SK-N-SH (cell line): ENCODE measurements around the gene LEMD1. TPM values are rescaled to one million over a fixed set of nuclear protein-coding genes. Genes with fewer than 3 reads are reported as not detected.

Experiments
- CTCF ChIA-PET: fragments of 300-600, 350-600 bp; formaldehyde crosslinking; extraction: SDS; loops from one replicate; lab custom pipeline; 2021; lab: Yijun Ruan, JAX
- POLR2A ChIA-PET: fragments of 350-600 bp; sonication (Branson Sonifier 250); formaldehyde crosslinking; extraction: SDS; loops from one replicate; lab custom pipeline; 2020; ENCODE audit warnings: antibody characterized with exemption, inconsistent platforms; lab: Yijun Ruan, JAX
- DNase-seq: peaks from one replicate; pipeline ENCODE4 v3.0.0; 2012
- H2AFZ ChIP-seq: fragments of 200-600 bp; sonication (generic); 2 replicates; pipeline ENCODE4 v1.8.1; 2016; ENCODE audit warnings: antibody characterized with exemption, mild to moderate bottlenecking, low read depth
- H3F3A ChIP-seq: fragments of 200-600 bp; sonication (generic); replicated peaks from 2 replicates; pipeline ENCODE3; 2016; ENCODE audit warnings: antibody characterized with exemption, mild to moderate bottlenecking; ENCODE audit not compliant: insufficient read depth
- H3K27ac ChIP-seq, 2 experiments: fragments of 200-500 bp in 1 of 2; fragments of 200-600 bp in 1 of 2; sonication (Bioruptor generic) in 1 of 2; sonication (generic), shearing (Covaris generic) in 1 of 2; 2 replicates each; pipeline versions ENCODE4 v1.5.1 to v1.6.1; 2014 to 2016; ENCODE audit warnings: low read depth in 2 of 2, inconsistent platforms in 1 of 2, low read length in 1 of 2, mild to moderate bottlenecking in 1 of 2, mixed read lengths in 1 of 2
- H3K27me3 ChIP-seq: fragments of 200-600 bp; sonication (generic), shearing (Covaris generic); 2 replicates; pipeline ENCODE4 v1.6.1; 2016; ENCODE audit warnings: mixed run types; ENCODE audit not compliant: insufficient read depth
- H3K36me3 ChIP-seq, 2 experiments: fragments of 200-500 bp in 1 of 2; fragments of 200-600 bp in 1 of 2; sonication (Bioruptor generic) in 1 of 2; sonication (generic) in 1 of 2; replicated peaks in 1 of 2; 2 replicates each; pipeline versions ENCODE3 to v1.5.1; 2014 to 2016; ENCODE audit warnings: low read length in 1 of 2, mild to moderate bottlenecking in 1 of 2; ENCODE audit not compliant: insufficient read depth in 2 of 2, control insufficient read depth in 1 of 2
- H3K4me1 ChIP-seq, 2 experiments: fragments of 200-500 bp in 1 of 2; fragments of 200-600 bp in 1 of 2; sonication (Bioruptor generic) in 1 of 2; sonication (generic), shearing (Covaris generic) in 1 of 2; 2 replicates each; pipeline versions ENCODE4 v1.5.1 to v1.6.1; 2014 to 2016; ENCODE audit warnings: low read depth in 1 of 2, low read length in 1 of 2, mixed run types in 1 of 2; ENCODE audit not compliant: insufficient read depth in 2 of 2, control insufficient read depth in 1 of 2
- H3K4me2 ChIP-seq: fragments of 200-600 bp; sonication (generic), shearing (Covaris generic); 2 replicates; pipeline ENCODE4 v1.6.1; 2017; ENCODE audit warnings: mixed run types
- H3K4me3 ChIP-seq, 2 experiments: fragments of 200-500 bp in 1 of 2; fragments of 200-600 bp in 1 of 2; sonication (Bioruptor generic) in 1 of 2; sonication (generic), shearing (Covaris generic) in 1 of 2; 2 replicates each; pipeline versions ENCODE4 v1.5.1 to v1.8.1; 2014 to 2016; ENCODE audit warnings: low read depth in 2 of 2, inconsistent platforms in 1 of 2, low read length in 1 of 2, mild to moderate bottlenecking in 1 of 2, mixed read lengths in 1 of 2, moderate library complexity in 1 of 2
- H3K79me2 ChIP-seq: fragments of 200-600 bp; sonication (generic); 2 replicates; pipeline ENCODE4 v1.8.1; 2017; ENCODE audit warnings: mild to moderate bottlenecking; ENCODE audit not compliant: insufficient read depth
- H3K9ac ChIP-seq: fragments of 200-600 bp; sonication (generic); 2 replicates; pipeline ENCODE4 v1.6.1; 2017; ENCODE audit warnings: mixed run types
- H3K9me2 ChIP-seq: fragments of 200-600 bp; sonication (generic); 2 replicates; pipeline ENCODE4 v1.6.1; 2017; ENCODE audit warnings: mixed run types
- H3K9me3 ChIP-seq: fragments of 200-600 bp; sonication (generic); 2 replicates; pipeline ENCODE4 v1.6.1; 2017; ENCODE audit warnings: mixed run types, mild to moderate bottlenecking, moderate library complexity
- H4K20me1 ChIP-seq: fragments of 200-600 bp; sonication (generic); 2 replicates; pipeline ENCODE4 v1.6.1; 2017; ENCODE audit warnings: mild to moderate bottlenecking, mixed run types; ENCODE audit not compliant: insufficient read depth
- ELF1 ChIP-seq: IDR thresholded peaks from 2 replicates; pipeline ENCODE4 v1.4.0; 2012
- EP300 ChIP-seq, 2 experiments: IDR thresholded peaks; 2 replicates each; pipeline versions ENCODE4 v1.4.0 to v1.6.1; 2012; ENCODE audit warnings: borderline replicate concordance in 1 of 2, low read depth in 1 of 2, low read length in 1 of 2
- EZH2phosphoT487 ChIP-seq: fragments of 200-600 bp; sonication (generic); IDR thresholded peaks from 2 replicates; pipeline ENCODE4 v1.6.1; 2017; ENCODE audit warnings: low read depth, mixed run types, mild to moderate bottlenecking, antibody characterized with exemption, moderate library complexity, borderline replicate concordance
- GABPA ChIP-seq: IDR thresholded peaks from 2 replicates; pipeline ENCODE4 v1.4.0; 2012; ENCODE audit warnings: low read depth, mild to moderate bottlenecking
- MEF2A ChIP-seq: IDR thresholded peaks from 2 replicates; pipeline ENCODE4 v1.4.0; 2012; ENCODE audit warnings: low read depth, borderline replicate concordance
- MXI1 ChIP-seq: IDR thresholded peaks from 2 replicates; pipeline ENCODE4 v1.6.1; 2012; ENCODE audit warnings: mild to moderate bottlenecking, low read depth, low read length, improper control_type of control experiment
- POLR2AphosphoS5 ChIP-seq: IDR thresholded peaks from 2 replicates; pipeline ENCODE4 v1.6.1; 2012; ENCODE audit warnings: low read depth, low read length
- TAF1 ChIP-seq: IDR thresholded peaks from 2 replicates; pipeline ENCODE4 v1.6.1; 2012; ENCODE audit warnings: low read depth, mild to moderate bottlenecking, low read length, moderate library complexity, borderline replicate concordance
- TCF12 ChIP-seq: IDR thresholded peaks from 2 replicates; pipeline ENCODE4 v1.4.0; 2012
- WGBS: methylation state at CpG from one replicate; pipeline ENCODE4 v1.1.6; 2017; ENCODE audit warnings: low lambda C conversion rate; 5-methylcytosine and 5-hydroxymethylcytosine counted together
- polyA plus RNA-seq, 3 experiments: library from polyadenylated mRNA; depleted of rRNA; stranded (reverse); fragments of >200 nt; gene quantifications; 2 replicates each; pipeline ENCODE4 v1.2.3, GENCODE V29; 2012
- TF ChIP-seq, protein P1 (sequence below): IDR thresholded peaks from 2 replicates; pipeline ENCODE4; 2012
- TF ChIP-seq, protein P2 (sequence below): fragments of 150-350 bp; IDR thresholded peaks from 2 replicates; pipeline ENCODE4 v1.6.1; 2016; ENCODE audit warnings: mild to moderate bottlenecking, low read depth, low read length

LEMD1 gene
- polyA plus RNA-seq, 1 of the 3 experiments (the other 2 are of a cell fraction) = not detected

DNA sequence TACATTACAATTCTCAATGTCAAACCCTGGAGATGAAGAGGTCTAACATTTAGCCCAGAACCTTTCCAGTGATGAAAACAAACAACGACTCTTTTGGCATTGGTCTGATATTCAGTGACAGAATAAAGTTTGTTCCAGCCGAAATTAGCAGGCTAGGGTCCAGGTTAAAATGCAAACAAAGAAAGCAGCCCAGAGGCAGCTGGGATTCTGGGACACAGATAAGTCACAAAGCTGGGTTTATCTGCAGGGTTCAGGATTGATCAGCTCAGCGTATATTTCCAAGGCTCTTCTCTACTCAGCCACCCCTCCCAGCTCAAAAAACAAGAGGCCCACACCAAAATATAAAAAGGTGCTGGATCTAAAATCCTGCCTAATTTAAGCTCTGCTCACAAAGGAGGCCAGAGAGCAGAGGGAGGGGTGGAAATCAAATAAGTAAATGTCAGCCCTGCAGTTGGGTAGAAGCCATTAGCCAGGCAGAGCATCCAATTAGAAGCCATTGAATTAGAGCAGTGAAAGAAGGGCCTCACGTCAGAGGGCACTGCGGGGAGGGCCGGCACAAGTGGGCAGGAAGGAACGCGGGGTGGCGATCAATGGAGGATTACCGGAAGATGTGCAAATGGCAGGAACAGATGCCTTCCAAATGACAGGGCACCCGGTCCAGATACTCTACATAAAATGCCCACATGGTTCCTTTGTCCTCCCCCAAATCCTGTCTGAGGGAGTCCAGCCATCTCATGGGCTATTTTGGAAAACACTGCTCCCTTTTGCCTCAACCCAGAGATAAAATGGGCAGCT lies 61.9 kb downstream of the LEMD1 start:
- Histone ChIP-seq H2AFZ (no peak overlapping the region), H3K79me2 (no peaks in the 10 kb centered on the region), H3K36me3 (no peaks in the 10 kb centered on the region), H3K4me1 (no peaks in the 10 kb centered on the region; a peak in 1 of 4 replicates), H3K9ac (no peak overlapping the region), H3K9me3 (no peaks in the 10 kb centered on the region), H3K27me3 (peaks cover 5% of the 10 kb centered on the region; the same call in 1 of the 2 replicates), H3K4me3 (no peak overlapping the region), H3K4me2 (no peak overlapping the region), H3K9me2 (no peaks in the 10 kb centered on the region), H3F3A (no peaks in the 10 kb centered on the region), H3K27ac (no peak overlapping the region), H4K20me1 (no peaks in the 10 kb centered on the region)
- ChIA-PET POLR2A (no interaction called here), CTCF (interaction anchor here (0.9 to 3.0 kb wide), 8 partner anchors 24 to 299 kb away, joined by 3 to 9 read pairs (median 4); no protein-coding TSS in a partner anchor)
- 80% methylated on average over 11 of the region's 11 CpGs for WGBS
- DNase-seq = peak; percentile 30
- no peak for TF ChIP-seq GABPA
- TF ChIP-seq, protein P1, sequence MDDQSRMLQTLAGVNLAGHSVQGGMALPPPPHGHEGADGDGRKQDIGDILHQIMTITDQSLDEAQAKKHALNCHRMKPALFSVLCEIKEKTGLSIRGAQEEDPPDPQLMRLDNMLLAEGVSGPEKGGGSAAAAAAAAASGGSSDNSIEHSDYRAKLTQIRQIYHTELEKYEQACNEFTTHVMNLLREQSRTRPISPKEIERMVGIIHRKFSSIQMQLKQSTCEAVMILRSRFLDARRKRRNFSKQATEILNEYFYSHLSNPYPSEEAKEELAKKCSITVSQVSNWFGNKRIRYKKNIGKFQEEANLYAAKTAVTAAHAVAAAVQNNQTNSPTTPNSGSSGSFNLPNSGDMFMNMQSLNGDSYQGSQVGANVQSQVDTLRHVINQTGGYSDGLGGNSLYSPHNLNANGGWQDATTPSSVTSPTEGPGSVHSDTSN = no peak
- no peak for TF ChIP-seq TAF1
- no peak for TF ChIP-seq MEF2A
- TF ChIP-seq, protein P2, sequence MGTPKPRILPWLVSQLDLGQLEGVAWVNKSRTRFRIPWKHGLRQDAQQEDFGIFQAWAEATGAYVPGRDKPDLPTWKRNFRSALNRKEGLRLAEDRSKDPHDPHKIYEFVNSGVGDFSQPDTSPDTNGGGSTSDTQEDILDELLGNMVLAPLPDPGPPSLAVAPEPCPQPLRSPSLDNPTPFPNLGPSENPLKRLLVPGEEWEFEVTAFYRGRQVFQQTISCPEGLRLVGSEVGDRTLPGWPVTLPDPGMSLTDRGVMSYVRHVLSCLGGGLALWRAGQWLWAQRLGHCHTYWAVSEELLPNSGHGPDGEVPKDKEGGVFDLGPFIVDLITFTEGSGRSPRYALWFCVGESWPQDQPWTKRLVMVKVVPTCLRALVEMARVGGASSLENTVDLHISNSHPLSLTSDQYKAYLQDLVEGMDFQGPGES = no peak
- no peak for TF ChIP-seq EP300 (IDR thresholded peaks at IDR 0.05; ENCODE audit: borderline replicate concordance in 1 of 2, low read depth in 1 of 2, low read length in 1 of 2)
- no peak for TF ChIP-seq POLR2AphosphoS5

DNA sequence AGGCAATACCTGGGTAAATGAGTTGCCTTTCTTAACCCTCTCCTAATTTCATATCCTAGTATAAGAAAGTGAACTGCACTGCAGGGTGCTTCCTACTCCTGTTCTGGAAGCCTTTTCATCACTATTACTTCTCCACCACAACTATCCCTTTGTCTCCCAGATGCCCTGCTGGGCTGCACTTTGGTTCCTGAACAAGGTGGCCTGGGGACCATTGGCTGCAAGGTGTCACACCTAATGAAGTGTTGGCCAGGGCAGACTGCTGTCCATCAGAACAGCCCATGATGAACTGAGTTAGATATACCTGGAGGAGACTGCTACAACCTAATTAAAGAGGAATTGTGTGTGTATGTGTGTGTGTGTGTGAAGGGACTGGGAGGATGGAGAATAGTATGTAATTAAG lies 63.3 kb downstream of the LEMD1 start:
- ChIA-PET POLR2A (no interaction called here), CTCF (interaction anchor here (1.3 to 1.9 kb wide), 3 partner anchors 22 to 301 kb away, joined by 3 to 6 read pairs (median 4); no protein-coding TSS in a partner anchor)
- H3K4me3 ChIP-seq = no peak overlapping the region
- no peaks in the 10 kb centered on the region for H3K9me2 ChIP-seq
- DNase-seq = no peak
- TF ChIP-seq ELF1 (no peak), TCF12 (no peak), EZH2phosphoT487 (no peak), MXI1 (no peak)
- H4K20me1 ChIP-seq = no peaks in the 10 kb centered on the region
- no peaks in the 10 kb centered on the region for H3K79me2 ChIP-seq
- H2AFZ ChIP-seq = no peak overlapping the region
- H3K4me1 ChIP-seq = no peaks in the 10 kb centered on the region; a peak in 1 of 4 replicates
- H3K4me2 ChIP-seq = no peak overlapping the region
- no peaks in the 10 kb centered on the region for H3F3A ChIP-seq
- H3K27me3 ChIP-seq = peaks cover 5% of the 10 kb centered on the region; the same call in 1 of the 2 replicates
- H3K27ac ChIP-seq = no peak overlapping the region
- H3K9ac ChIP-seq = no peak overlapping the region
- H3K9me3 ChIP-seq = no peaks in the 10 kb centered on the region
- H3K36me3 ChIP-seq = no peaks in the 10 kb centered on the region
